Activated CD4-positive, alpha-beta T cell treated with anti-CD3 and anti-CD28 coated beads, Interleukin-2, Interleukin-6, amounts not matched to agents 100 ng/mL and 50 ng/mL, durations not matched to agents 16 hours and 8 hours (primary cell): Measurements from ENCODE around the gene PDCD1LG2.

Experiments
- DNase-seq: peaks from one replicate; pipeline ENCODE4 v3.0.0-alpha.2; 2020

PDCD1LG2 gene

DNA sequence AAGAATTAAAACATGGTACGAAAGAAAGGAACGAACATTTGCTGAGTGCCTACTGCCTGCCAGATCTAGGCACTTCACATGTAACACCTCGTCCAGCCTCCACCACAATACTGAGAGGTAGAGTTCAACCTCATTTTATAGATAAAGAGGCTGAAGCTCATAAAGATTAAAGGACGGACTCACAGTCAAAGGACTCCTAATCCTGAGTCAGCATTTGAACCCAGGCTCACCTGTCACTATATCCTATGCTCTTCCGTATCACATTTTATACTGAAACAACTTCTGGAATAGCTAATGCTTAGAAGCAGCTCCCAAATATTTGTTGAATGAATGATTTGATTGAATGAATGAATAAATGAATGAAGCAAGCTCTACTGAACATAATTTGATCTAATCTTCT is 22.5 kb downstream of the PDCD1LG2 start:
- no peak for DNase-seq

DNA sequence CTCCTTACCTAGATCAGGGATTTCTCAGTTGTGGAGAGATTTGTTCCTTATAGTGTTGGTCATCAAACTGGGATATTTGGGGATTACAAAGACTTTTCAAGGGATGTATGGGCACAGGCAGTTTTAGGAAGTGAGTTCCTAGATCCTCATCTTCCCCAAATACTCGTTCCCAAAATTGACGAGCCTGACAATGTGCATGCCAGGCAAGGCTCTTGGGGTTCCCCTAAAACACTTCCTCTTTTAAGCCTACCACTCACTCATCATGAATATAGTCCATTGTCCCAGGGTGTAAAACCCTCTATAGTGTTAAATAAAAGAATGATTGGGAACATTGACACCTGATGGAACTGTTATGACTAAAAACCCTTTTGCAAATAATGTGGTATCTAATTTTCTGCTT is 26.4 kb downstream of the PDCD1LG2 start:
- no peak for DNase-seq

DNA sequence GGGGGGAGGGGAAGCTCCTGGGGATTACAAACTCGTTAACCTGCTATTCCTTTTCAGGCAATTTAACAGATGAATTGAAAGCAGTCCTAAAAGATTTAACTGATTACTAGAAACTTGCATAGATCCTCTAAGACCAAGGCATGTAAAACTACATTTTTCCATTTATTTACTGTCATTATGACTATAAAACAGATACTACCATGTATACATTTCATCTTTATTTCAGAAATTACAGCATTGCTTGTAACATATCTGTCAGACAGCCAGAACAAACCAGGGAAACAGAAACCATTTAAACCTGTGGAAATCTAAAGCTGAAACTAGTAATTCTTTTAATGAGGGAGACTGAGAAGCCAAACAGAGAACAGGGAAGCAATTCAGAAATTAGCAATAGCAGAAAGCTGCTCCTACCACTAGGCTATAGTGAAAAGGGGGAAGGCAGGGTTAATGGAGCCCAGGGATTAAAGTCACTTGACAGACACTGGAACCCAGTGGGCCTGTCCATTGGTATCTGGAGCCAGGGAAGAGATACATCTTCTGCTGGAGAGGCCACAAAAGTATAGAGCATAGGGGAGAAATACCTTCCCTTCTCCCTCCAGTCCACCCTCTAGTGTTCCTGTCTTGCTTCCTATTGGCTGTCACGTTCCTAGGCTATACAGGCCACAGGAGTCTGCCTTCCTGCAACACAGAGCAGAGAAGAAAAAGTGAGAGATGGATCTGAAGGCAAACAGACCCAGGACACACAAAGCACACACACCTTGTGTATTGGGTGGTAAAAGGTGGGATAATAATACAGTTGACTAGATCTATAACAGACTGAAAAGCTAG is 33.8 kb downstream of the PDCD1LG2 start:
- DNase-seq = no peak

DNA sequence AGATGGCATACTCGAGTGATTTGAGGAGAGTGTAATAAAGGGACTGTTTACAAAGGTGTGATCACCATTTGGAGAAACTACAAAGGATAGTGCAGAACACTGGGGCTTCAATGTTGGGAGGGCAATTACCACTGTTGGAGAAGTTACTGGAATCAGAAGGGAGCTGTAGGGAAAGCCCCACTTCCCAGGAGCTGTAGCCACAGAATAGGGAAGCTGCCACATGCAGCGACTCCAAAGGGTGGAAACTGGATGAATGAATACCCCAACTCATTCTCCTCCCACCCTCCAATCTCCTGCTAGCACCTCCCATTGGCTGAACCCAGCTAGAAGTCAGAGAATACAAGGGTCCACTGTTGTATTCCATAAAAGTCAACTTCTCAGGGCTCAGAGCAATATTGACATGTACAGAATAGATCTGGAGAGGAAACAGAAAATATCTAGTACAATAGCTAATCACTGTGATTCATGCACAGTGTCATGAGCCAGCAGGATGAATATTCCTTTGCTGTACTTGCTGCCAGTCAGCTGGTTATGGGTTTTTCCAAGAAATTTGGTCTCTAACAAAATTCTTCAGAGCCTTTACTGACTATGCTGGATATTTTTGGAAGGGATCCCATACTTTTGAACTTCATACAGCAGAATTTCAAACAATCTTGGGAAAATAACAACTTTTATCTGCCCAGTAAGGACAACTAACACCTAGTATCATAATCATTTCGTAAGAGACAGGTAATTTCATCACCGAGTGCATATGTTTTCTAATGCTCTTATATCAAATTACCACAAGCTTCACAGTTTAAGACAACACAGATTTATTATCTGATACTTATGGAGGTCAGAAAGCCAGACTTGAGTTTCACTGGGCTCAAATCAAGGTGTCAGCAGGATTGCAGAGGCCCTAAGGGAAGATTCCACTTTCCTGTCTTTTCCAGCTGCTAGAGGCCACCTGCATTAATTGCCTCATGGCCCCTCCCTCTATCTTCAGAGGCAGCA is 39.6 kb downstream of the PDCD1LG2 start:
- no peak for DNase-seq

DNA sequence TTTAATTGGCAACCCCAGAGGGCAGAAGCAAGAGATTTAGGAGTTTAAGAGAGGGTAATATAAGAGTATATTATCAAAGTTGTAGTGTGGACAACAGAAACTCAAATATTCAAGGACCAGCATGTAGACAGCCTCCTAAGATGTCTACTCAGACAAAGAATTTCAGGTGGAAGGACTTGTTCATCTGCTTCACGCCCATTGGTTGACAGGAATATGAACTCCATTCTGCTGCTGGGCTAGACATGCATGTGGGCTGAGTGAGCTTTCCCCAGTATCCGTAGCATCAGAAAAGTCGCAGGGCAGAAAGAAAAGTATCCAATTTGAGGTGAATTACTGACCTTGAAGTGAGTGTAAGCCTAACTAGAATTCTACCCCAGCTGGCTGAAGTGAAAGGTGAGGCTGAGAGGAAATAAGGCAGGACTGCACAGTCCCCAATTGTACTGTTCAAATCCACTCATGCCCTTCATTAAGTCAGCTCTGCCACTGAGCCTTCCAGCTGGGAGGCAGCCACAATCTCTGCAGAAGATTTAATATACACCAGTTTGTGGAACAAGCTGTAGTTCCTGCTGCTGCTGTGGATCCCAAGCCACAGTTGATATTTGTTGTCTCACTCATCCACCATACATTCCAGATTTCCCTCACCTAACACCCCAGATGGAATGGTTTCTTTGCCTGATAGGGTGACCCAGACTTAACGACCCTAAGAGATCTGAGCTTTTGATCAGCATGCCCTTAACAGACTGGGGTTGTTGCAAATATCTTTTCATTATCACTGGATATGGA is 41.2 kb downstream of the PDCD1LG2 start:
- DNase-seq = no peak

DNA sequence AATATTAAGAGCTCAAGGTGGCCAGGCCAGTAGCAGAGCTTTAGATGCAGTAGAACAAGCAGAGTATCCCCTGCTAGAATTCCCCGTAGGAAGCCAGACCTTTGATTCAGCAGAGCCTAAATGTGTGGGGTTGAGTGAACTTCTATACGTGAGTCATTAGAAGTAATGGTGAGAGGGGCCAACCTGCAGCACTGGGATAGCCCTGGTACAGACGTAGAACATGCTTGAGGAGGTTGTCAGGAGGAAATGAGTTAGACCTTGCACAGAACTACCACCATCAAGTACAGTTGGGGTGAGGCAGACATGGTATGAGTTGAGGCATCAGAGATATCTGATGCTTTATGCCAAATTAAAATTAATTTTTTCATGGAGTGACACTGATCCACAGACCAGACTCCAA is 42.0 kb downstream of the PDCD1LG2 start:
- no peak for DNase-seq

DNA sequence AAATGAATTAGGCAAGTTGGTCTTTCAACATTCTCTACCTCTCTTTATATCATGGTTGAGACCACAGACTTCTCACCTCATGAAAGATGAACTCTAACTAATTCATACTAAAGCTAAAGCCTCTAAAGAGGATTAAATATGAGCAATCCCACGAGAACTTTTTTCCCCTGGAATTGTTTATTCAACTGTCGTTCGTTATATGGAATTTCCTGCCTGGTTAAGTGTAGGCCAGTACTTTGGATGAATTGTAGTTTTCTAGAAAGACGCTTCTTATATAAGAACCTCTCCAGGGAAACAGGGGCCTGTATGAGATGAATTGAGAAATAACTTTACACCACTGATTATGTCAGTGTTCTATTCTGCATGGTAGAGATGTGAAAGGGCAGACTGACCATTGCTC is 42.9 kb downstream of the PDCD1LG2 start:
- no peak for DNase-seq

DNA sequence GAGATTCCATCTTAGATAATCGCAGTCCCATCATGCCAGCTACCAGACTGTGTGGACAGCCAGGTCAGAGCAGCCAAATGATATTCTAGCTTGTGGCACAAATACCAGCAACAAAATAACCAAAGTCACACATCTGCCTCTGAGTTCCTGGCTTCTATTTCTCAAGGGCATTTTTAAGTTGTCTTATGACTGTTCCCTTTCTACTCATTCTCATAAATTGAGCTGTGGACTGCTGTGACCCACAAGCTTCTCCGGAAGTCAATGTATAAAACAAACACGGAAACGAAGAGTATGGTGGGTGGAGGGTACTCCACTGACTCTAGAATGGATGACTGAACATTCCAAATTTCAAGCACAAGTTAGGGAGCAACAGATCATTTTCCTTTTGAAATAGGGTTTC is 43.9 kb downstream of the PDCD1LG2 start:
- peak; percentile 12 for DNase-seq

DNA sequence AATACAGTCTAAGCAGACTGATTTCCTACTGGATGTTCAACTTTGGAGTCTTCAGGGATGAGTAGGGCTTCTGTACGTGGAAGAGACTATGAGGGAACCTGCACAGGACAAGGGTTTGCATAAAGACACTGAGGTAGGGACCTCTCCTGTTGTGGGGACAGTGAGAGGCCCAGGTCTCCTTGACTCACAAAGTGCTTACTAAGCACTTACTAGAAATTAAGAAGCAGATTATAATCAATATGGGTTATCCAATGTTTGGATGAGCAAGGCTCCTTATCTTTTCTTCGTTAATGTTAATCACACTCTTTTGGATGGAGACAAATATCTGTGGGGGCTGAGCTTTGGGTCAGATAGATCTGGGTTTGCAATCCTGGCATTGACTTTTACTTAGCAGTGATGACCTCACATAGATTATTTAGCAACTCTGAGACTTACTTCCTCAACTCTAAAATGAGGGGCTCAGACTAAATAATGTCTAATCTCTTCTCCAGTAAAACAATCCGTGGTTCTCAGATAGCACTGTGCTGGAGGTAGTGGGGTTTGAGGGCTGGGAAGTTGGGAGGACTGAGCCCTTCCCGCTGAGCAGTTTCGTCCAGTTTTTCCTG is 45.9 kb downstream of the PDCD1LG2 start:
- no peak for DNase-seq

DNA sequence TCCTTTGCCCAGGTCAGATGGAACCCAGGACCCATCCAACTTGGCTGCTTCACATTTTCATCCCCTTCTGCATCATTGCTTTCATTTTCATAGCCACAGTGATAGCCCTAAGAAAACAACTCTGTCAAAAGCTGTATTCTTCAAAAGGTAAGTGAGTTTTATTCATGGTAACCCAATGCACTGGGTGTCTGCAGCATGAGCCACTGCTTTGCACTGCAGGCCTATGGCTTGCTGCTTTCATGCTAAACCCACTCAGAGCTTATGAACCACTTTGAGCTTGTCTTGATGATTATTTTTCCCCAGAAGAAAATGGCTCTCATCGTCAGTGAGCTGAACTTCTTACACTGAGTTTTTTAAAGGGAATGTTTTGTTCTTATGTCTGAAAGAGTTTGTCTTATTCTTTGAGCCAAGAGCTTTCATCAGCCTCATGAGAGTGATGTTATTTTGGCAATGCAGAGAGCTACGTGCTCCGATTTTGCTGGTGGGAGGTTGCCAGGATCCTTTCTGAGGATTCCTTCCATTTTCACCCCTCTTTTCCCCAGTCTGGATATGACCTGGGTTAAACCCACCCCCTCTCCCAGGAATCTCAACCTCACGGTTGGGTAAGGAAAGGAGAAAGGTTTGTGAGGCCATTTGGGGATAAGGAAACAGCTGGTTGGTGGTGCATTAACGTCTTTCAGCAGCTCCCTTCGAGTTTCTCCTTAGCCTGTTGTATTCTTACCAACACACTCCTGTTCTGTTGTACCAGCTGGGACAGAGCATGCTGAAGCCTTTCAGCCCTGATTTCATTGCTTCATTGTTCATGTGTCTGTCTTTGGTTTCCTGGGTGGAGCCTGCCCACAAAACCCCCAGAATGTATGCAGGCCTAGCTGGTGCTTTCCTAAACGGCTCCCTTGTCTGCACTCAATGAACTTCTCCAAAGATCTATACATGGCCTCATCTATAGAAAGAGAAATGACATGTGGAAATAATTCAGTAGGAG is 47.6 kb downstream of the PDCD1LG2 start:
- DNase-seq = peak; percentile 33

DNA sequence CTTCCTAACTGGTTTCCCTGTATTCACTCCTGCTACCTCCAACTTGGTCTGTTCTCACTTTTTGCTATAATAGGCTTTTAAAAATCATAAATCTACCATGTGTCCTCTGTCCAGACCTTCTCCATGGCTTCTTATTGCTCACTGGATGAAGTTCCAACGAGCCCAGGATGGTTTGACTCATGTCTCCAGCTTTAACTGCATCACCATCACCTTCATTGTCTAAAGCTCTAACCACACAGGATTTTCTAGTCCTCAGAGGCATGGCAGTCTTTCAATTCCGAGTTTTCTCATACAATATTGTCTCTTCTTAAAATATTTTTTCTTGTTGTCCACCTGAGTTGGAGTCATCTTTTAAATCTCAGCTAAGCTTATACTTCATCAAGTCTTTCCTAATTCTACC is 49.3 kb downstream of the PDCD1LG2 start:
- no peak for DNase-seq

DNA sequence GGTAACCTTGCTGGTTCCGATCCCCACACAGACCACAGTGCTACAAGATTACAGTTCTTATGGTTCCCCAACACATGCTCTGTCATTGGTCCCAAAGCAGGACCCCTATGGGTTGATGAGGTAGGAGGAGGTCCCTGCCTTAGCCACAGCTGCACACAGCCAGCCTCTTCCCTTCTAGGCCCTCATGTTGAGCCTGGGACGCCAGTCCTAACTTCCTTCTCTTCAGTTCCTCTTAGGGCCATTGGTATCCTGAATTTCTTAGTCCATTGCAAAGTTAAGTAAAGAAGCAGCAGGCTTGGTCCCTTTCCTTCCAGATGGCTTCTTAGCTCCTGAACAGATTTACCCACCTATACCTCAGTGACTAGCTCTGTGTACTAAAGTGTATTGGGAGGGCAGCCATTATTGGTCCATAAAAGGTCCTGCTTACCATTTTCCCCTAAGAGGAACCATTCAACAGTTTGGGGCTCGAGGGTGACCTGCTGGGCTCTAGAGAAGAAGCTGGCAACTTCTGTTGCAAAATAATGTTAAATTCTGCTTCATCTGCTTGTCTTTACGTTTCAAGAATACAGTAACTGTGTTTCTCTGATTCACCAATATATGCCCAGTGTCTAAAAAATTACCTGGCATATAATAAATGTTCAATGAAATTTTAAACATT is 50.2 kb downstream of the PDCD1LG2 start:
- no peak for DNase-seq

DNA sequence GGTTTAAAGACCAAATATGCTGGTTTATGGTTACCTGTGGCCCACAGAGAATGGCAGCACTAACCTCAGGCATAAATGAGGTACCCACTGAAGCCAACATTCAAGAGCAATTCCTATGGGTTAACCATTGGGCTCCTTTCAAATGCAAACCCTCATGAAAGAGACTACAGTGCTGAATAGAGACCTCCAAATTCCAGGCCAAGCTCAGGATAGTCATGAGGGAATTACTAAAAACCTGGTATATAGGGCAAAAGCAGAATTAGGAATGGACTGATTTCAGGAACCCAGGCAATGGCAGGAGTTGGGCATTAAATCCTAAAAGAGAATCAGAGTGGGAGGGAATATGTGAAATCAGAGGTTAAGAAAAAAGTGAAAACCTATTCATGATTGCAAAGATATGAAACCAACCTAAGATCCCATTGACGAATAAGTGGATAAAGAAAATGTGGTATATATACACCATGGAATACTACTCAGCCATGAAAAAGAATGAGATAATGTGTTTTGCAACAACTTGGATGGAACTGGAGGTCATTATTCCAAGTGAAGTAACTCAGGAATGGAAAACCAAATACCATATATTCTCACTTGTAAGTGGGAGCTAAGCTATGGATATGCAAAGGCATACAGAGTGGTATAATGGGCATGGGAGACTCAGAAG is 51.6 kb downstream of the PDCD1LG2 start:
- DNase-seq = no peak

DNA sequence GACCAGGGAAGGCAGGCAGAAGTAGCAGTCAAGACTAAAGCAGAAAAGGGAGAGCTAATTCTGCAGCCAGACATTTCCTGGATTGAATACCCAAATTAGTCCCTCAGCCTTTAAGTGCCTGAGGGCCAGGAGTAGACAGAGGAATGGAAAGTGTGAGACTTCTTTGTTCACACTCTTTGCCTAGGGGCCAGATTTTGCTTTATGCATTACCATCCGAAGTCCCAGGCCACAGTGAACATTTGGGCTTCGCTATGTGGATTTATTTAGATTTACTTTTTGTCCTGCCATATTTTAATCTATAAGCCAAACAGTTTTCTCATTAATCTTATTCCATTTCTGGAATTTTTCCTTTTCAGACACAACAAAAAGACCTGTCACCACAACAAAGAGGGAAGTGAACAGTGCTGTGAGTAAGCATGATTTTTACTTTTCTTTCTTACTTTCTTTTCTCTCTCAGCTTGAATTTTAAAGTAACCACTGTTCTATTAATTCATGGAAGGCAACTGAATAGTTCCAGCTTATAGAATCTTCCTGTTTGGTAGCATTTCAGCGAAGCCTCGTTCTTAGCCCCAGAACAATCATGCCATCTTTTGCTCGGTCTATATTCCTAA is 52.6 kb downstream of the PDCD1LG2 start:
- DNase-seq = no peak

DNA sequence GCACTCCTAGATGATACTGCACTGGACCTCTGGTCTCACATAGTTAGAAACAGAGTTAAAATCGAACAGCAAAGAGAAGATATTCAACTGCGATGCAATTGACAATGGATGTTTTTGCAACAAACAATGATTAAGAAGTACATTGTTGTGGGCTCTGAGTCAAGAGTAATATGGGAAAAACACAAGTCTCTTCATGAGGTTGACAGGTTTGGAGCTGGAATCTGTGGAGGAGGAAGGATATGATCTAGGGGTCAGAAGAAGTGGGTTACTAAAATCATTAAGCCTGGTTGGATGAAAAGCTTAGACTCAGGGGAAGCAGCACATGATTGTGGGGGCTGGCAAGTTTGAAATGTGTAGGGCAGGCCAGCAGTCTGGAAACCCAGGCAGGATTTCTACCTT is 53.1 kb downstream of the PDCD1LG2 start:
- no peak for DNase-seq

DNA sequence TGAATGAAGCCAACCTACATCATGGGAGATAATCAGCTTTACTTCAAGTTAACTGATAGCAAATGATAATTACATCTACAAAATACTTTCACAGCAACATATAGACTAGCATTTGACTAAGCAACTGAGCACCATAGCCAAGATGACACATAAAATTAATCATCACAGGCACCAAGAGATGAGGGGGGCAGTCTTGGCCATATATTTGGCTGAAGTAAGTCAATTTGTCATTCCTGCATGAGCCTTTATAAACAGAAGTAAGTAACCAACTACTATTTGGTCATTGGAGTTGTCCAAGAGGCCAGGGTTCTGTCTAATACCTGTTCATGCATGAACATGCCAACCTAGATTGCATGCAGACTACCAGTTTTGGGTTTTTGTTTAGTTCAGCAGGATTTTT is 53.6 kb downstream of the PDCD1LG2 start:
- DNase-seq = no peak

DNA sequence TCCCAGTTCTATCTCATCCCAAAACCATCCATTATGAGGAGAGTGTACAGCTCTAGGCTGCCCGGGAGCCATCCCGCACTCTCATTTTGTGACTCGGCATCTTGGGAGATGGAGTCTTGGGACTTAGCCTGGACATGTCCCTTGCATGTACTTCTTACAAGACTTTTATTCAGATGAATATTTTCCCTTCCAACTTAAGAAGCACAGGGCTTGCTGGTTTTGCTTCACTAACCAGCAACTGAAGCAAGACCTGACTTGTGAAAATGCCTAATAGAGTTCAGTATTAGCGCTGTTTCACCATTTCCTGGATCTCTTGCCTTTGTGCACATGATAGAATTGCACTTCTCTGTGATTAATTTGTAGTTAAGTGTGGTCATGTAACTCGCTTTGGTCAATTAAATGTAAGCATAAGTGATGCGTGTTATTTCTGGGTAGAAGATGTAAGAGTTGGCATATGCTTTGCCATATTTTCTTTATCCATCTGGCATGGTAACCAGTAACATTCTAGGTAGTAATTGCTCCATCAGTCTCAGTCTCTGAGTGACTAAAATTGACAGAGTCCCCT is 55.8 kb downstream of the PDCD1LG2 start:
- DNase-seq = no peak

DNA sequence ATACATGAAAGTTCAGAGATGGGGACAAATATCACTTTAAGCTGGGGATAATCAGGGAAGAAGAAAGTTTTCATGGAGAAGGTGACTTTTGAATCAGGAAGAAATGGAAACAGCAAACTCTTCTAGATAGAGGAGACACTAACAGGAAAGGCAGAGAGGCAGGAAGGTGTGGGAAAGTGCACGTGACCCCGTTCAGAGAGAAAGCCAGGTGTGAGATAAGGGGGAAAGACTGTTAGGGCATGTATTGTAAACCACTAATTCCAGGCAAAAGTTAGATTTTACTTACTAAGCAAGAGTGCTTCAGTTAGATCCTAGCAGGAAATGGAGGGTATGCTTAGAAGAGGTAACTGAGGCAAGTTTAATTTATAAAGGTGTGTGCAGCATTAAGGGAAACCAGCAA is 58.5 kb downstream of the PDCD1LG2 start:
- no peak for DNase-seq

DNA sequence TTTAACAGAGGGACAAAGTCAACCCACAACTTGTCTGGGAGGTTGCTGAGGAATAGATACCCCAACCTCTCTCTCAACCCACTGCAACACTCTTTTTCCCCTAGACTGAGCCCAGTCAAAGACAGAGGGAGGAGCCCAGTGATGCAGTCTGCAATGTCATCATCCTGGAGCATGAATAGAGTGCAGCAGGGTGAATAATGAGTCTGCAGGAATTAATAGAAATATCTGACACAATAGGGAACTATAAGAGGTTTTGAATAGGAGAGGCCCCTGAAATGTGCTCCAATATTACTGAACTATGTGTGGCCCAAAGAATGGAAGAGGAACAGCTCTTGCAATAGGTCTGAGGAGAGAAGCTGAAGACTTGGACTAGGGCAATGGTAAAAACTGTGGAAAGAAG is 59.1 kb downstream of the PDCD1LG2 start:
- no peak for DNase-seq

DNA sequence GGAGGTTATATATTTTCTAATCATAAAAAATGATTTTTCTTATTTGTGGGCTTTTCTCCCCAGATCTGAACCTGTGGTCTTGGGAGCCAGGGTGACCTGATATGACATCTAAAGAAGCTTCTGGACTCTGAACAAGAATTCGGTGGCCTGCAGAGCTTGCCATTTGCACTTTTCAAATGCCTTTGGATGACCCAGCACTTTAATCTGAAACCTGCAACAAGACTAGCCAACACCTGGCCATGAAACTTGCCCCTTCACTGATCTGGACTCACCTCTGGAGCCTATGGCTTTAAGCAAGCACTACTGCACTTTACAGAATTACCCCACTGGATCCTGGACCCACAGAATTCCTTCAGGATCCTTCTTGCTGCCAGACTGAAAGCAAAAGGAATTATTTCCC is 59.6 kb downstream of the PDCD1LG2 start:
- no peak for DNase-seq
